ENCODE results near the gene REELD1. TPM values are rescaled to one million over a fixed set of nuclear protein-coding genes. Genes with fewer than 3 reads are reported as not detected.

REELD1 gene
- total RNA-seq, 1 donor from 2014 or later: not detected

DNA sequence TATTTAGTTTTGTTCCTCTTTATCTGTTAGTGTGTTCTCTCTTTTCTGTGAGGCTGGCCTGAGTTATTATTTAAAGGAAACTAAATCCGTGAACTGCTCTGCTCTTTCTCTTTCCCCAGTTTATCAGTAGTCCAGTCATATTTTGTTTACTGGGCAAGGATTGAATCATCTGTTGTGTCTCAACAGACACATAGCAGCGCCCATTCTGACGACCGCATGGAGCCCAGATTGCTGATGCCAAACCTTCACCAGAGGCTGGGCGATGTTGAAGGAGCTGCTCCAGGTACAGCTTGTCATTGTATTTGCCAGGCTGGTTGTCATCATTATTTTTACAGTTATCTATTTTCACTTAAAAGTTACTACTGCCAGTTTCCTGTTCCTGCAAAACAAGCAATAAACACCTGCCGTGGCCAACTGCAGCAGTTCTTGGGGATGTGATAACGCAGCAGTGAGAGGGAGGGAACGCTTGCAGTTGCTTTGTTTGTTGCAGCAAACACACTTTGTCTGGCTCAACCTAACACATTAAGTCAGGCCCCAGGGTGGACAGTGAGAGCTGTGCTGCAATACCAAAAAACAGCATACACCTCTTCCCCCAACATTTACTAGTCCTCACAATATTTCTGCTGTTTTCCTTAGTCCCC lies 10.1 kb downstream of the REELD1 start:
- DNase-seq: no peak

DNA sequence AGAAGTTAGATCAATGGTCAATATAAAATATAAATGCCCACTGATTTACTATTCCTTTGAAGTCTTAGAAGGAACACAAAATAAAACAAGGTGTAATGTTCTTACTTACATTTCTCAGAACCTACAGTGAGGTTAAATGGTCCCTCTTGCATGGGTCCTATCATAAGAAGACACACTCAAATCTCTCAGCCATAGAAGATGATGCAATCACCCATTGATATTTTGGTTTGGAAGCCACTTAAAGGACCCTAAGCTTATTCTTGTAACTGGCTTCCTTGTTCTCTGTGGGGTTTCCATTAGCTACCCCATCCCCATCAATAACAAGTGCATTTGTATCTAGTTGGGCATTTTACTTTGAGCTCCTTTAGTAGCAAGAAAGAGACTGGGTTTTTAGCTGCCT lies 15.1 kb downstream of the REELD1 start:
- DNase-seq: no peak

DNA sequence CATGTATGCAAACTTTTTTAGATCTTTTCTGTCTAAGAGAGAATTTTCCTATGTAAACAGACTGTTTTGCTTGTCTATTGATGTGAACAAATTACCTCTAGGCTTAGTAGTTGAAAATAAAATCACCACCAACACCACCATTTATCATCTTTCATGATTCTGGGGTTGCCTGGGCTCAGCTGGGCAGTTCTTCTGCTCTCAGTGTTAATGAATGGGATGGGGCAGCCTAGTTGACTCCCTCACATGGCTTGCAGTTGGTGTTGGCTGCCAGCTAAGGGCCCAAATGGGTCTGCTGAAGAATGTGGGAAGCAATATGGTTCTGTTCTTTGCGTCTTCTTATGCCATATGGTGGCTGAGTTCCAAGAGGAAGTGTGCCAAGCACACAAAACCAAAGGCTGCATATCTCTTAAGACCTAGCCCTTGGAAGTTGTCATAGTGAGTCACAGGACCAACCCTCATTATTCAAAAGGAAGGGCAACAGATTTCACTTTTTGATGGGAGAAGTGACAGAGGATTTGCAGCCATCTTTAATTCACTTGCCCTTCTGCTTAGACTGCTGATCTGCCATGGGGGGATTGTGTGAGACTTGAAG lies 17.9 kb downstream of the REELD1 start:
- DNase-seq: no peak

DNA sequence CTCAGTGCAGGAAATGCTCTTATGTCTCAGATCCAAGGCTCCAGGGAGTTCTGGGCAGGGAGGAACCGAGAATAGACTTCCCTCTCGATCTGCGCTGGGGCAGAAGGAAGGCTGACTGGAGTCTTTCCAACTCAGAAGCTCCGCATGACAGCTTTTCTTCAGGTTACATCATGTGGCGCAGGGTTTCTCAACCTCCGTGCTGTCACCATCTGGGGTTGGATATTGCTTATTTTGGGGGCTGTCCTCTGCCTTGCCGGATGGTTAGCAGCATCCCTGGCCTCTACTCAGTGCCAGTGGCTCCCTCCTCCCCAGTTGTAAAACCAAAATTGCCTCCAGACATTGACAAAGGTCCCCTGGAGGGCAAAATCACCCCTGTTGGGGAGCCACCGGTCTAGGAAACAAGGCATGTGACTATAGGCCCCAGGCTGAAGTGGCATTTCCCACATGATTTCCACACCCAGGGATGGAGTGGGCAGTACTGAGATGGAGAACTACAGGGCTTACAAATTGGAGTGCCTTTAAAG lies 21.4 kb downstream of the REELD1 start:
- DNase-seq: no peak

GRCh38 chr4:146236216-146236615 lies 21.9 kb downstream of the REELD1 start:
- DNase-seq: no peak

GRCh38 chr4:146237092-146237491 lies 22.8 kb downstream of the REELD1 start:
- DNase-seq: no peak

DNA sequence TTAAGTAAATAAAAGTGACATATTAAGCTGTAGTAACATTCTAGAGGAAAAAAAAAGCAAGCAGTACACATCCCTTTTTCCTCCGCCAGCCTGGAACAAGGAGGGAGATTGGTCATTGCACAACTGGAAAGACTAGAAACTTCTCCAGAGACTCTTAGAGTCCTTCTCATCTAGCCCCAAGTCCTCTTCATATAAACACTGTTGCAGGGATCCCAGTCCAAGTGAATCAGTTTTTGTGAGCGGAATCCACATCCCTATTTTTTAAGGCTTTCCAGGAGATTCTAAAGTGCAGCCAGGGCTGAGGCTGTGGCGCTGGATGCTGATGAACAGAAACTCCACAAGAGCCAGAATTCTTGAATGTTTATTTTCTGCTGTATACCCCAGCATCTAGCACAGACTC lies 23.8 kb downstream of the REELD1 start:
- DNase-seq: no peak

DNA sequence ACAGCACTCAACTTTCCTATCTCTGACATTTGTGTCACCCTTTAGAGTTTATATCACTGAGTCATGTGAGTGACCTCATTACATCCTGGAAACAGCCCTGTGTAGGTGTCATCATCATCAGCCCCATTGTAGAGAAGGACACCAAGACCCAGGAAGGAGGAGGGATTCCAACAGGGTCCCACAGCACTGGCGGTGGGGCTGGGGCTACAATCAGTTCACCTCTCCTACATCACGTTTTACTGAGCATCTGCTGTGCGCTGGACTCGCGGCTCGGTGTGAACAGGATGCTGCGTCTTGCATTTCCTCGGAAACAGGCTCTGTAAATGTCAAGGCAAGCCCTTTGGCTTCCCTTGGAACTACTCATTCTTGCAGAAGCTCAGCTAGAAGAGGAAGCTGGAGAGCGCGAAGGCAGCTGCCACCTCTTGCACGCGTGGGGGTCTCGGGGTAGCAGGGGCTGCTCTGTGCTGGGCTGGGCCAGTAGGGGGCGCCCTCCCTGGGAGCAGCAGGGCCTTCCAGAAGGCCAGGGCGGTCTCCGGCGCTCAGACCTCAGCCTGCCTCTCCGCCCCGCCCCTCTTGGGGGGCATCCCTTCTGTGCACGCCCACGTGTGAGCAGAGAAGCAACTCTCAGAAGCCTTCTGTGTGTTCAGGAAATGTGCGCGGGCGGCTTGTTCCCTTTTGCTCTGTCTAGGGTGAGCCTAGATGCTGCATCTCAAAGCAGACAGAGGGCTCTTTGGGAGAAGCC lies 29.0 kb downstream of the REELD1 start:
- DNase-seq: no peak

- no peak for DNase-seq
Measured at GRCh38 chr4:146243883-146244277, 29.5 kb downstream of the REELD1 start.

- no peak for DNase-seq
Measured at GRCh38 chr4:146244496-146244895, 30.2 kb downstream of the REELD1 start.

- DNase-seq: no peak
Measured at GRCh38 chr4:146245246-146245645, 30.9 kb downstream of the REELD1 start.

DNA sequence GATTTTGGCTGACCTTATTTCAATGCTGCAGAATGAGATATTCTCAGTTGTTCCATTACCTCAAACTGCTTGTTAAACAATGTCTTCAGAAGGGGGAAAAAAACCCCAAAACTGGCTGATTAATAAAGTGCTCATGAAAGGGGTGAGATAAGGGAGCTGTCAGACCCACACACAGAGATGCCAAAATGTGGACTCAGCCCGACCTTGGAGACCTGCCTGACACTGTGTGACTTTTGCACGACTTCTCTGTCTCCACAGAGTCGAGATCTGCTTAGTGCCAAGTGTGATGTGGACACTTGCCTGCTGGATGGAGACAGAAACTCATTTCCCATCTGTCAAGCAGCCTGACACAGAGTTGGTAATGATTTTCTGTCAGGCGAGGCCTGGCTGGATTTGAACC lies 31.5 kb downstream of the REELD1 start:
- no peak for DNase-seq

DNA sequence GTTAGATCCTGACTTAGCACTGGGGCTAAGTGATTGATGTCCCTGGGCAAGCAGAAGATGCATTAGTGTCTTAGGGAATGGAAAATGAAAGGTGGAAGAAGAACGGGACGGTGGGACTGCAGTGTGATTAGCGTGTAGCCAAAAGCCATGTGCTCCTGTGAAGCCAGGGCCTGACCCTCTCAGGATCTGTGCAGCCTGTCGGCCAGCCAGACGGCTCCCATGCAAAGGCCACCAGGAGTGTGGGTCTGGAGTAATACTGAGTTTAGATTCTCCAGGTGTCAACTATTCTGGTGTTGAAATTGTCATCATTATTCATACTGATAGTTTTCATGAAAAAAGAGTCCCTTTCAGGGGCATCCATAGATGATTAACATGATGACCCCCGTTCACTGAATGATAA lies 32.0 kb downstream of the REELD1 start:
- DNase-seq: no peak

GRCh38 chr4:146247356-146247755 lies 33.0 kb downstream of the REELD1 start:
- no peak for DNase-seq

DNA sequence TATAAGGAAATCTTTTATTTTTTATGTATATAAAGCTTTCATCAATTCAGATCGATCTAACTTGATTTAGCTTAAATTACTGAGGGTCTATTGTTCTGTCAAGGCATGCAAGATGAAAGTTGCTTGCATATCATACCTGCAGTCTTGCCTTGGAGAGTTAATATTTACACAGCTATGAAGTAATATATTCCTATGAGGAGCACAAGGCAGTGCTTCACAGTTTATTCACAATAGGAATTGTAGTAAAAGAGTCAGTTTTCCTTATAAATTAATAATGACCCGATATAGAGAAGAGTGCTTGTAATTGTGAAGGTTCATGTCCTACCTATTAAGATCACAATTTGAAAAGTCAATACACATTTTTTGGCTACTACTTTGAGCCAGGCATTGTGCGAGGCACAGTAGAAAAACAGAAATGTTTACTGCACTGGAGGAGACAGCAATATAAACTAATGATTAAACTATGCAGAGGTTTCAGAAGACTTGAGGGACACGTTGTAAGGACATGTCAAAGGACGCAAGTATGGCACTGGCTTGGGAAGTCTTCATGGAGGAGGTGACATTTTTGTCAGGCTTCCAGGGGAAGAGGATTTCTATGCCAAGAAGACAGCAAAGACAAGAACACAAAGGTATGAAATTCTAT lies 38.8 kb downstream of the REELD1 start:
- DNase-seq: no peak

DNA sequence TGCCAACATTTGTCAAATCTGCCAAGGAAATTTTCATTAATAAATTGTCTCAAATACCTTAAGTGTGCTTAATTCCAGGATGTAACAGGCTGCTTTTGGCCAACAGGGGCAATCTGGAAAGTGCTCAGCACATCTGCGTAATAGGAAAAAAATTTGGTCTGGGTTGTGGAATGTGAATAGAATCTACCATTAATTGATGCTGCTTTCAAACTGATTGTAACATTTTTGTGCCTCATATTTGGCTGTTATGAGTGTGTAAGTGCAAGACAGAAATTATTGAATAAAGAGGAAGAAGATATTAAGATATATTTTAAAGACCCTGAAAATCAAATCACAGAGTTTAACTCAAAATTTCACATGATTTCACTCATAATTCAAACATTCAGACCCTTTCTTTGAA lies 41.1 kb downstream of the REELD1 start:
- DNase-seq: no peak

DNA sequence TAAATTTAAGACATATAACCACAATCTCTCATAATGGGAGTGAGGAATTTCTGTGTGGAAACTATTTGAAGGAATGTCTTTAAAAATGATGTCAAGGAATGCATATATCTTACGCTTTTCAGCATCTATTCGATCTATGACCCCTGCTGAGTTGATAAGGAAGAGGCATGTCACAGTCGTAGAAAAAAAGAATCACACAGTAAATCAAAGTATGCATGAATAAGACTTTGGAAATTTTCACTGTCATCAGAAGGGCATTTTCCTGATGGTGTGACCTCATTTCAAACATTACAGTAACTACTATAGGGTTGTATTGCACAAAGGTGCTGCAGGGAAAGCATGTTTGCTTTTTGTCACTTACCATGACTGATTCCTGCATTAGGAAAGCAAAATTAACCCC lies 41.5 kb downstream of the REELD1 start:
- DNase-seq: no peak

DNA sequence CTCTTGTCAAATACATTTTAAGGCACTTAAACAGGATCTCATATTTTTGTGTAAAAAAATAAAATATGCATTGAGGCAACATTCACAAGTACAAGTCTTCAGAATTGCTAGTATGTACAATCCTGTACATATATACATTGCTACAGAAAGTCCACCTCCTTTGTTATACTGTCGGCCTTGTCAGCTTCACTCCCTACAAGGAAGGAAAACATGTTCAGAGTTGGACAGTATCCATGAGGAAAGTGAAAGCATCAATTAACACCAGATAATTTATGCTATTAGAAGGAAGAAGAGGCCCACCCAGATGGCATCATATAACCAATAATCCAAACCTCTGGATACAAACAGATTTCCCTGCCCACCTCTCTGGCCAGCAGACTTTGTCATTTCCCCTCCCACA lies 42.0 kb downstream of the REELD1 start:
- no peak for DNase-seq

- DNase-seq: no peak
Measured at GRCh38 chr4:146257511-146257910, 43.2 kb downstream of the REELD1 start.

GRCh38 chr4:146260521-146260920 lies 46.2 kb downstream of the REELD1 start:
- peak; percentile 29 for DNase-seq

- peak; percentile 65 for DNase-seq
Measured at GRCh38 chr4:146261041-146261440, 46.7 kb downstream of the REELD1 start.

DNA sequence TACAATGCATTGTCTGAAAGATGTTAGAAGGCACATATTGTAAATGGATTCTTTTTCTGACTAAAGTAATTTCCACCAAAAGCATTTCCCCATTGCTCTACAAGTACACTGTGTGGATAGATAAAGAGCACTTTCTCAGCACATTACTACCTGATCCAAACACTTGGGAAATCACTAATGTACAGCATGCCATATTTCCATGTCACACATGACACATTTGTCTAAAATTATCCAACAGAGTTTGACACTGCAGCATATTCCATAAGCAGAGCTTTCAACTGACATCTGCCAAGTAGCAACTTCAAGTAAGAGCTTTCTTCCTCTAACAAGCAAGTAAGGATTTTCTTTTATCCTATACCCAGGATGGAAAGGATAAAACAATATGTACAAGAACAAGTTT lies 49.5 kb downstream of the REELD1 start:
- DNase-seq: no peak

DNA sequence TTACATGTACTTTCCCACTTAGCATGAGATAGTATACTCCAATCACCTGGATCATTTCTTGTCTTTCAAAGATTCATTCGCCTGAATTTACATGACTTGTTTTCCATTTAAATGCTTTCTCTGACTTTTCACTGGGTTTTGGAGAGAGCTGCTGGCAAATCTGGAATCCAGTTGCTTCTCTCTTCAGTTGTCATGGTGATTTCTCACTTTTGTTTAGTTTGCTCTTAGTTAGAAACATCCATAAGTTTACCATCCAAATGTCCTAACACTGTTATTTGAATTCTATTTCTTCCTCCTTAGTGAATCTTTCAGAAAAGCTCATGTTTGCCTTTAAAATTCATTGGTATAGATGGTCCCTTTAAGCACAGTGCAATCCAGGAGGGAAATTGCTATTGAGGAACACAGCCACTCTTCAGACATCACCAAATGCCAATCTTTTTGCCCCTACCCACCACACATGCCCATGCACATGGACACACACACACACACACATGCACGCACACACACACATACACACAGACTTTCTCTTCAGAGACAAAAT lies 51.7 kb downstream of the REELD1 start:
- DNase-seq: no peak

Data from tongue (tissue), 2 donors.